Hepatocyte (in vitro differentiated cells): Measurements from ENCODE around the gene KCNH6.

Experiments used
- EZH2phosphoT487 ChIP-seq: fragments of 200-600 bp; sonication (generic); IDR thresholded peaks from one replicate; pipeline ENCODE4 v1.6.1; 2018; ENCODE audit warnings: antibody characterized with exemption, mild to moderate bottlenecking, low read depth, moderate library complexity; ENCODE audit not compliant: unreplicated experiment, severe bottlenecking
- TF ChIP-seq, protein P1 (sequence below): fragments of 200-600 bp; sonication (generic); IDR thresholded peaks from 2 replicates; pipeline ENCODE4 v1.5.1; 2016; ENCODE audit warnings: antibody characterized with exemption, mild to moderate bottlenecking; ENCODE audit not compliant: poor library complexity

DNA sequence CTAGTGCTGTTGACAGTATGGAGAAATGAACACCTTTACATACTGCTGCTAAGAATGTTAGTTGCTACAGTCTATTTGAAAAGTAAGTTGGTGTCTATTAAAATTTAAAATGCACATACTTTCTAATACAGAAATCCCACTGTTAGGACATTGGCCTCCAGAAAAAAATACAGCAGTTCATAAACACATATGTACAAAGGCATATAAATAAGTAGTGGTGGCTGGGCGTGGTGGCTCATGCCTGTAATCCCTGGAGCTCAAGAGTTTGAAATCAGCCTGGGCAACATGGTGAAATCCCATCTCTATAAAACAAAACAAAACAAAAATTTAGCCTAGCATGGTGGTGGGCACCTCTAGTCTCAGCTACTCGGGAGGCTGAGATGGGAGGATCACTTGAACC lies 40.2 kb downstream of the KCNH6 start:
- TF ChIP-seq, protein P1, sequence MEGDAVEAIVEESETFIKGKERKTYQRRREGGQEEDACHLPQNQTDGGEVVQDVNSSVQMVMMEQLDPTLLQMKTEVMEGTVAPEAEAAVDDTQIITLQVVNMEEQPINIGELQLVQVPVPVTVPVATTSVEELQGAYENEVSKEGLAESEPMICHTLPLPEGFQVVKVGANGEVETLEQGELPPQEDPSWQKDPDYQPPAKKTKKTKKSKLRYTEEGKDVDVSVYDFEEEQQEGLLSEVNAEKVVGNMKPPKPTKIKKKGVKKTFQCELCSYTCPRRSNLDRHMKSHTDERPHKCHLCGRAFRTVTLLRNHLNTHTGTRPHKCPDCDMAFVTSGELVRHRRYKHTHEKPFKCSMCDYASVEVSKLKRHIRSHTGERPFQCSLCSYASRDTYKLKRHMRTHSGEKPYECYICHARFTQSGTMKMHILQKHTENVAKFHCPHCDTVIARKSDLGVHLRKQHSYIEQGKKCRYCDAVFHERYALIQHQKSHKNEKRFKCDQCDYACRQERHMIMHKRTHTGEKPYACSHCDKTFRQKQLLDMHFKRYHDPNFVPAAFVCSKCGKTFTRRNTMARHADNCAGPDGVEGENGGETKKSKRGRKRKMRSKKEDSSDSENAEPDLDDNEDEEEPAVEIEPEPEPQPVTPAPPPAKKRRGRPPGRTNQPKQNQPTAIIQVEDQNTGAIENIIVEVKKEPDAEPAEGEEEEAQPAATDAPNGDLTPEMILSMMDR: no peak
- no peak for TF ChIP-seq EZH2phosphoT487
